GM21576 (cell line): ENCODE data around the gene NCR1.
"Not testable (repeated sequence)": the region's sequence is repeated elsewhere in the genome, so short reads cannot be mapped to it uniquely, and the experiment has no call there.

ENCODE experiments used
- ATAC-seq: cut with Tn5 transposase; IDR thresholded peaks from one replicate; pipeline ENCODE4 v1.9.1; 2021; ENCODE audit warnings: mild to moderate bottlenecking, moderate library complexity; ENCODE audit not compliant: unreplicated experiment

The NCR1 gene

GRCh38 chr19:54905803-54906511 lies at the start of gene NCR1:
Gene NCR1 (plus strand): TSS chr19:54906148. CDS start chr19:54906188, 40 bp downstream.
- no peak for ATAC-seq

GRCh38 chr19:54858476-54858875 lies 47.5 kb upstream of the NCR1 start:
- not testable (repeated sequence) for ATAC-seq

- ATAC-seq: not testable (repeated sequence)
These were observed 46.5 kb upstream of the NCR1 start for GRCh38 chr19:54859421-54859820.

- ATAC-seq: not testable (repeated sequence)
These were observed 42.5 kb upstream of the NCR1 start for GRCh38 chr19:54863459-54863858.

- no peak for ATAC-seq
These were observed 34.3 kb upstream of the NCR1 start for GRCh38 chr19:54871696-54872095.

GRCh38 chr19:54873990-54874389 lies 32.0 kb upstream of the NCR1 start, which contains the start of gene FCAR:
Gene FCAR (plus strand): TSS chr19:54874235. CDS start chr19:54874290, 55 bp downstream.
- no peak for ATAC-seq

GRCh38 chr19:54875506-54875905 lies 30.4 kb upstream of the NCR1 start:
- no peak for ATAC-seq

- no peak for ATAC-seq
These were observed 28.5 kb upstream of the NCR1 start for GRCh38 chr19:54877471-54877870.

- no peak for ATAC-seq
These were observed 24.1 kb upstream of the NCR1 start for GRCh38 chr19:54881884-54882283.

GRCh38 chr19:54882758-54883157 lies 23.2 kb upstream of the NCR1 start:
- ATAC-seq: no peak

- no peak for ATAC-seq
These were observed 22.7 kb upstream of the NCR1 start for GRCh38 chr19:54883228-54883627.

GRCh38 chr19:54888239-54888638 lies 17.7 kb upstream of the NCR1 start:
- no peak for ATAC-seq

GRCh38 chr19:54889566-54889965 lies 16.4 kb upstream of the NCR1 start:
- no peak for ATAC-seq

- ATAC-seq: no peak
These were observed 12.5 kb upstream of the NCR1 start for GRCh38 chr19:54893406-54893805.

GRCh38 chr19:54894106-54894505 lies 11.8 kb upstream of the NCR1 start:
- not testable (repeated sequence) for ATAC-seq

- no peak for ATAC-seq
These were observed 9.9 kb upstream of the NCR1 start for GRCh38 chr19:54896036-54896435.

GRCh38 chr19:54898685-54899084 lies 7.3 kb upstream of the NCR1 start:
- ATAC-seq: not testable (repeated sequence)

- ATAC-seq: not testable (repeated sequence)
These were observed 6.3 kb upstream of the NCR1 start for GRCh38 chr19:54899646-54900045.

- ATAC-seq: not testable (repeated sequence)
These were observed 4.8 kb upstream of the NCR1 start for GRCh38 chr19:54901153-54901552.

GRCh38 chr19:54902061-54902460 lies 3.9 kb upstream of the NCR1 start:
- no peak for ATAC-seq

GRCh38 chr19:54903303-54903702 lies 2.6 kb upstream of the NCR1 start:
- no peak for ATAC-seq

GRCh38 chr19:54904261-54904660 lies 1.7 kb upstream of the NCR1 start:
- ATAC-seq: not testable (repeated sequence)

- ATAC-seq: no peak
These were observed 536 bp upstream of the NCR1 start for GRCh38 chr19:54905421-54905802.
